Measurements from ENCODE around the gene LRP1B. TPM values are rescaled to one million over a fixed set of nuclear protein-coding genes. Genes with fewer than 3 reads are reported as not detected.

Gene LRP1B
- total and polyA plus RNA-seq, 2 of the 8 experiments (the other 6 are each of a cell fraction or from before 2014, with no cell fraction given) = 0.03 TPM; not detected in 1

GRCh38 chr2:141942006-141942789 lies 188.6 kb downstream of the LRP1B start:
- Histone ChIP-seq H3K36me3 (ENCODE audit: control insufficient read depth in 2 of 4, insufficient read depth in 4 of 4, low read length in 3 of 4) (no peaks in the 10 kb centered on the region), H2AK5ac (ENCODE audit: low read depth, low read length) (no peak overlapping the region), H2BK120ac (replicated peaks; ENCODE audit: low read depth, low read length) (no peak overlapping the region), H3K56ac (replicated peaks; ENCODE audit: insufficient read length, low read depth, low read length) (no peak overlapping the region), H2BK12ac (ENCODE audit: low read depth, low read length) (no peak overlapping the region), H2BK5ac (ENCODE audit: low read depth, low read length) (no peak overlapping the region), H2BK20ac (ENCODE audit: low read length) (no peak overlapping the region), H3K9ac (replicated peaks in 1 of 4; ENCODE audit: extremely low read depth in 1 of 4, low read depth in 3 of 4, low read length in 3 of 4) (no peak overlapping the region), H3K14ac (ENCODE audit: insufficient read length) (no peak overlapping the region), H4K20me1 (replicated peaks in 1 of 2; ENCODE audit: control insufficient read depth in 1 of 2, insufficient read depth in 2 of 2, low read length in 2 of 2) (no peaks in the 10 kb centered on the region), H3K27me3 (replicated peaks in 1 of 4; ENCODE audit: control insufficient read depth in 3 of 4, extremely low read depth in 1 of 4, insufficient read depth in 3 of 4, low read length in 3 of 4) (no peaks in the 10 kb centered on the region), H3K79me1 (ENCODE audit: low read depth, low read length) (no peaks in the 10 kb centered on the region), H3K79me2 (ENCODE audit: control insufficient read depth in 1 of 2, insufficient read depth in 2 of 2, low read length in 2 of 2) (no peaks in the 10 kb centered on the region), H4K8ac (ENCODE audit: extremely low read depth, insufficient read depth, low read length) (no peak overlapping the region), H3K27ac (ENCODE audit: low read depth, low read length) (no peak overlapping the region), H4K91ac (replicated peaks; ENCODE audit: insufficient read length, low read length) (no peak overlapping the region), H4K5ac (ENCODE audit: insufficient read length, low read depth, low read length) (no peak overlapping the region), H3K9me3 (ENCODE audit: insufficient read depth in 2 of 2, low read depth in 1 of 2, low read length in 1 of 2) (0 out of 4 replicates have a peak, but pooled peaks cover 0 to 2% of the 10 kb centered on the region in 2 experiments), H3K23me2 (ENCODE audit: low read depth, low read length) (no peaks in the 10 kb centered on the region), H3K23ac (ENCODE audit: insufficient read length) (no peak overlapping the region), H3K4me3 (ENCODE audit: extremely low read depth in 1 of 4, insufficient read depth in 2 of 4, low read depth in 3 of 4, low read length in 4 of 4) (no peak overlapping the region), H3K4ac (replicated peaks; ENCODE audit: insufficient read length, low read depth, low read length) (no peak overlapping the region), H3K4me1 (replicated peaks in 1 of 4; ENCODE audit: control insufficient read depth in 3 of 4, insufficient read depth in 4 of 4, low read length in 3 of 4) (no peaks in the 10 kb centered on the region), H2AFZ (ENCODE audit: low read length) (no peak overlapping the region), H3K18ac (ENCODE audit: extremely low read depth, low read length) (no peak overlapping the region), H2BK15ac (ENCODE audit: low read length) (no peak overlapping the region), H3K4me2 (ENCODE audit: insufficient read depth in 1 of 2, low read depth in 2 of 2, low read length in 2 of 2) (no peak overlapping the region)
- FAIRE-seq (no peak), DNase-seq (ENCODE audit: low read depth in 1 of 2, low spot score in 2 of 2) (no peak)
- ChIA-PET CTCF (ENCODE audit: partially characterized antibody) (interaction anchor here (0.6 to 1.8 kb wide), 10 partner anchors 9 to 303 kb away, joined by 3 to 7 read pairs (median 3); no protein-coding TSS in a partner anchor), POLR2A (ENCODE audit: partially characterized antibody) (no interaction called here)
- 69% methylated on average over 5 of the region's 5 CpGs; no CpG with 5 or more reads in 1 of the 2 experiments for WGBS, 2 experiments (ENCODE audit: extremely low coverage in 1 of 2, insufficient coverage in 1 of 2, insufficient read length in 1 of 2, insufficient replicate concordance in 2 of 2, low coverage in 1 of 2, low lambda C conversion rate in 2 of 2, missing lambda C conversion rate in 1 of 2)
- TF ChIP-seq RAD21 (IDR thresholded peaks at IDR 0.05 in 1 of 2, conservative IDR thresholded peaks at IDR 0.05 in 1 of 2; ENCODE audit: low read depth in 2 of 2, low read length in 2 of 2) = peak; percentile 44 to 50
- TF ChIP-seq SUZ12 (IDR thresholded peaks at IDR 0.05; ENCODE audit: low read length) = no peak
- TF ChIP-seq JUN (IDR thresholded peaks at IDR 0.05; ENCODE audit: low read depth, low read length) = no peak
- TF ChIP-seq, protein P1, sequence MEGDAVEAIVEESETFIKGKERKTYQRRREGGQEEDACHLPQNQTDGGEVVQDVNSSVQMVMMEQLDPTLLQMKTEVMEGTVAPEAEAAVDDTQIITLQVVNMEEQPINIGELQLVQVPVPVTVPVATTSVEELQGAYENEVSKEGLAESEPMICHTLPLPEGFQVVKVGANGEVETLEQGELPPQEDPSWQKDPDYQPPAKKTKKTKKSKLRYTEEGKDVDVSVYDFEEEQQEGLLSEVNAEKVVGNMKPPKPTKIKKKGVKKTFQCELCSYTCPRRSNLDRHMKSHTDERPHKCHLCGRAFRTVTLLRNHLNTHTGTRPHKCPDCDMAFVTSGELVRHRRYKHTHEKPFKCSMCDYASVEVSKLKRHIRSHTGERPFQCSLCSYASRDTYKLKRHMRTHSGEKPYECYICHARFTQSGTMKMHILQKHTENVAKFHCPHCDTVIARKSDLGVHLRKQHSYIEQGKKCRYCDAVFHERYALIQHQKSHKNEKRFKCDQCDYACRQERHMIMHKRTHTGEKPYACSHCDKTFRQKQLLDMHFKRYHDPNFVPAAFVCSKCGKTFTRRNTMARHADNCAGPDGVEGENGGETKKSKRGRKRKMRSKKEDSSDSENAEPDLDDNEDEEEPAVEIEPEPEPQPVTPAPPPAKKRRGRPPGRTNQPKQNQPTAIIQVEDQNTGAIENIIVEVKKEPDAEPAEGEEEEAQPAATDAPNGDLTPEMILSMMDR (IDR thresholded peaks at IDR 0.05; ENCODE audit: control extremely low read depth in 1 of 3, insufficient read depth in 1 of 3, low read depth in 1 of 3, low read length in 3 of 3) = peak in 1 of 3 experiments; percentile 36; a peak in 2 of 4 replicates
- no peak for TF ChIP-seq GTF2F1 (IDR thresholded peaks at IDR 0.05; ENCODE audit: borderline replicate concordance, low read depth, low read length)
- TF ChIP-seq TBP (IDR thresholded peaks at IDR 0.05; ENCODE audit: low read depth, low read length) = no peak
- TF ChIP-seq TAF7 (optimal IDR thresholded peaks at IDR 0.05; ENCODE audit: borderline replicate concordance, low read depth, low read length) = no peak
- TF ChIP-seq NANOG (IDR thresholded peaks at IDR 0.05; ENCODE audit: insufficient read depth, low read depth, low read length, poor library complexity, severe bottlenecking) = no peak
- no peak for TF ChIP-seq RXRA (IDR thresholded peaks at IDR 0.05; ENCODE audit: insufficient read depth, low read depth, low read length)

All from H1 (cell line).